B cell (primary cell): ENCODE results near the gene QSOX2. TPM values are rescaled to one million over a fixed set of nuclear protein-coding genes. Genes with fewer than 3 reads are reported as not detected.

ENCODE experiments used
- ATAC-seq: fragments of 200-7000 bp; cut with Tn5 transposase; one replicate; pipeline ENCODE4 v1.10.0; 2021; ENCODE audit warnings: low read depth, mild to moderate bottlenecking, moderate number of reproducible peaks, moderate library complexity
- CTCF ChIA-PET: fragments of 350-600 bp; sonication (Branson Sonifier 250); formaldehyde crosslinking; loops from one replicate; lab custom pipeline; 2021; ENCODE audit warnings: antibody characterized with exemption, inconsistent platforms; lab: Charles Lee
- POLR2A ChIA-PET: fragments of 350-600 bp; sonication (Branson Sonifier 250); formaldehyde crosslinking; loops from one replicate; lab custom pipeline; 2021; ENCODE audit warnings: antibody characterized with exemption; lab: Charles Lee
- DNase-seq: peaks from one replicate; pipeline ENCODE4 v3.0.0; 2013
- H2AFZ ChIP-seq: 2 replicates; pipeline ENCODE4 v1.6.1; 2012; ENCODE audit warnings: mild to moderate bottlenecking, low read depth, low read length; ENCODE audit not compliant: insufficient read depth, poor library complexity, severe bottlenecking
- H3K27ac ChIP-seq, 2 donors: 1 replicate in 1 of 2; 2 replicates in 1 of 2; pipeline ENCODE4 v1.5.1; 2012 to 2013; ENCODE audit warnings: low read length in 2 of 2, mild to moderate bottlenecking in 2 of 2, moderate library complexity in 1 of 2
- H3K27me3 ChIP-seq, 4 experiments: fragments of 200-600 bp in 1 of 4; sonication (generic) in 1 of 4; replicated peaks in 1 of 4; 1 replicate in 2 of 4; 2 replicates in 2 of 4; pipeline versions ENCODE4 v1.6.1 to v1.7.0; 2013 to 2016; ENCODE audit warnings: low read length in 3 of 4, mild to moderate bottlenecking in 2 of 4, mixed read lengths in 1 of 4, moderate library complexity in 1 of 4; ENCODE audit not compliant: insufficient read depth in 4 of 4, control insufficient read depth in 3 of 4; ENCODE audit errors: control extremely low read depth in 1 of 4
- H3K36me3 ChIP-seq, 2 experiments: replicated peaks in 1 of 2; 1 replicate in 1 of 2; 2 replicates in 1 of 2; pipeline versions ENCODE4 v1.6.1 to v1.7.1; 2013; ENCODE audit warnings: low read length in 1 of 2; ENCODE audit not compliant: insufficient read depth in 2 of 2, control insufficient read depth in 1 of 2; ENCODE audit errors: control extremely low read depth in 1 of 2, extremely low read depth in 1 of 2
- H3K4me1 ChIP-seq, 2 donors: fragments of 200-600 bp in 1 of 2; sonication (generic) in 1 of 2; 1 replicate in 1 of 2; 2 replicates in 1 of 2; pipeline versions ENCODE4 v1.5.1 to v1.6.1; 2013 to 2017; ENCODE audit warnings: low read length in 2 of 2; ENCODE audit not compliant: control insufficient read depth in 2 of 2, insufficient read depth in 2 of 2
- H3K4me2 ChIP-seq: replicated peaks from 2 replicates; pipeline ENCODE3; 2012; ENCODE audit warnings: mild to moderate bottlenecking, low read depth, low read length; ENCODE audit not compliant: poor library complexity, severe bottlenecking
- H3K4me3 ChIP-seq, 5 experiments: fragments of 200-600 bp in 1 of 5; sonication (generic) in 1 of 5; 1 replicate in 3 of 5; 2 replicates in 2 of 5; pipeline versions ENCODE4 v1.5.1 to v1.7.0; 2011 to 2016; ENCODE audit warnings: low read length in 4 of 5, mild to moderate bottlenecking in 4 of 5, low read depth in 2 of 5, control low read depth in 1 of 5, moderate library complexity in 1 of 5; ENCODE audit not compliant: insufficient read depth in 1 of 5; ENCODE audit errors: control extremely low read depth in 1 of 5, extremely low read depth in 1 of 5
- H3K79me2 ChIP-seq: fragments of 200-600 bp; sonication (generic); one replicate; pipeline ENCODE4 v1.6.0; 2016; ENCODE audit warnings: low read length; ENCODE audit not compliant: control insufficient read depth, insufficient read depth
- H3K9ac ChIP-seq: fragments of 200-600 bp; sonication (generic); 2 replicates; pipeline ENCODE4 v1.6.1; 2017; ENCODE audit warnings: mild to moderate bottlenecking, low read length, moderate library complexity
- H3K9me3 ChIP-seq, 3 donors: one replicate each; pipeline versions ENCODE4 v1.6.1 to v1.7.1; 2013; ENCODE audit warnings: low read length in 2 of 3; ENCODE audit not compliant: control insufficient read depth in 2 of 3, insufficient read depth in 1 of 3; ENCODE audit errors: control extremely low read depth in 1 of 3
- H4K20me1 ChIP-seq: 2 replicates; pipeline ENCODE4 v1.6.0; 2012; ENCODE audit warnings: mild to moderate bottlenecking, low read length; ENCODE audit not compliant: insufficient read depth, control insufficient read depth, poor library complexity, severe bottlenecking
- H3K27ac Mint-ChIP-seq: one replicate; pipeline ENCODE4 v1.8.0; 2021; ENCODE audit warnings: mixed read lengths
- H3K27me3 Mint-ChIP-seq: one replicate; pipeline ENCODE4 v1.8.0; 2021; ENCODE audit warnings: mixed read lengths
- H3K4me1 Mint-ChIP-seq: one replicate; pipeline ENCODE4 v1.8.0; 2021; ENCODE audit warnings: mixed read lengths
- H3K4me3 Mint-ChIP-seq: one replicate; pipeline ENCODE4 v1.8.0; 2021; ENCODE audit warnings: mixed read lengths
- H3K9me3 Mint-ChIP-seq: one replicate; pipeline ENCODE4 v1.8.0; 2022; ENCODE audit warnings: mixed read lengths; ENCODE audit not compliant: insufficient read depth
- EZH2 ChIP-seq: IDR thresholded peaks from 2 replicates; pipeline ENCODE4 v1.6.1; 2012; ENCODE audit warnings: borderline replicate concordance, low read depth, mild to moderate bottlenecking, moderate library complexity, low read length; ENCODE audit not compliant: insufficient read depth, poor library complexity, severe bottlenecking
- WGBS: methylation state at CpG from one replicate; pipeline ENCODE4 v1.1.5; 2013; ENCODE audit warnings: missing lambda C conversion rate; ENCODE audit not compliant: insufficient coverage; 5-methylcytosine and 5-hydroxymethylcytosine counted together
- intact Hi-C: fragments of 100-400 bp; cut with micrococcal nuclease; formaldehyde crosslinking; loops from one replicate; pipeline ENCODE4 v1.10.0; 2022
- polyA plus RNA-seq: library from polyadenylated mRNA; depleted of rRNA; stranded (reverse); fragments of >200 nt; gene quantifications from 2 replicates; pipeline ENCODE4 v1.2.3, GENCODE V29; 2012
- total RNA-seq, 2 donors: library from RNA; stranded (reverse); fragments of 120-200 nt in 1 of 2; gene quantifications; 1 replicate in 1 of 2; 2 replicates in 1 of 2; pipeline versions ENCODE4 v1.2.3 to v1.2.4, GENCODE V29; 2013 to 2022
- TF ChIP-seq, protein P1 (sequence below): fragments of 200-600 bp; IDR thresholded peaks from one replicate; pipeline ENCODE4 v1.8.0; 2022; ENCODE audit warnings: antibody characterized with exemption, mild to moderate bottlenecking

Gene QSOX2
- total and polyA plus RNA-seq, 2 donors (not counting 1 experiment from before 2014, with no cell fraction given), result 62.9 to 139 TPM

DNA sequence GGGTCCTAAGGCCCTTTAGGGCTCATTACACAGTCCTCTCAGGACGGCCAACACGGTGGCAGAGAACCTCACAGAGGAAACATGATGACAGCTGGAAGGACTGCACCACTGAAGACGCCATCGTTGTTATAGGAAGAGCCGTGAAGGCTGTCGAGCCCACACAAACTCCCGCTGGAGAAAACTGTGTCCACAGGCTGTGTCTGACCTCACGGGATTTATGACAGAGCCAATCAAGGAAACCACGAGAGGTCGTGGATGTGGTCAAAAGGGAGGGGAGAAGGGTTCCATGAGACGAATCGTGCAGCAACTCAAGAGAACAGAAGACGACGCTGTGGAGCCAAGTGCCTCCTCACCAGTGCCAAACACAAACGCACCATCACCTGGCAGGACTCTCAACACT, 12.2 kb downstream of the QSOX2 start:
- DNase-seq (no peak), ATAC-seq (no peak)
- ChIA-PET POLR2A (interaction anchor here (0.7 kb wide), 1 partner anchor 573 kb away, joined by 5 read pairs; no protein-coding TSS in a partner anchor), CTCF (interaction anchor here (0.9 to 1.5 kb wide), 3 partner anchors 7 to 50 kb away, joined by 3 to 6 read pairs (median 4); no protein-coding TSS in a partner anchor)
- Histone ChIP-seq H3K79me2 (peaks cover 100% of the 10 kb centered on the region), H3K27me3 (no peaks in the 10 kb centered on the region), H3K36me3 (peaks cover 0 to 64% of the 10 kb centered on the region in 2 experiments), H3K9me3 (no peaks in the 10 kb centered on the region), H2AFZ (no peak overlapping the region), H3K4me3 (no peak overlapping the region), H3K4me1 (peaks cover 31 to 70% of the 10 kb centered on the region in 2 donors), H3K27ac (no peak overlapping the region), H4K20me1 (peaks cover 98% of the 10 kb centered on the region), H3K4me2 (no peak overlapping the region), H3K9ac (no peak overlapping the region)
- Mint-ChIP-seq H3K9me3 (no peaks in the 10 kb centered on the region), H3K27me3 (no peaks in the 10 kb centered on the region), H3K4me1 (peaks cover 80% of the 10 kb centered on the region), H3K27ac (peak overlapping the region; percentile 51), H3K4me3 (peak overlapping the region; percentile 6)
- intact Hi-C loops, result no loop called here
- TF ChIP-seq, protein P1, sequence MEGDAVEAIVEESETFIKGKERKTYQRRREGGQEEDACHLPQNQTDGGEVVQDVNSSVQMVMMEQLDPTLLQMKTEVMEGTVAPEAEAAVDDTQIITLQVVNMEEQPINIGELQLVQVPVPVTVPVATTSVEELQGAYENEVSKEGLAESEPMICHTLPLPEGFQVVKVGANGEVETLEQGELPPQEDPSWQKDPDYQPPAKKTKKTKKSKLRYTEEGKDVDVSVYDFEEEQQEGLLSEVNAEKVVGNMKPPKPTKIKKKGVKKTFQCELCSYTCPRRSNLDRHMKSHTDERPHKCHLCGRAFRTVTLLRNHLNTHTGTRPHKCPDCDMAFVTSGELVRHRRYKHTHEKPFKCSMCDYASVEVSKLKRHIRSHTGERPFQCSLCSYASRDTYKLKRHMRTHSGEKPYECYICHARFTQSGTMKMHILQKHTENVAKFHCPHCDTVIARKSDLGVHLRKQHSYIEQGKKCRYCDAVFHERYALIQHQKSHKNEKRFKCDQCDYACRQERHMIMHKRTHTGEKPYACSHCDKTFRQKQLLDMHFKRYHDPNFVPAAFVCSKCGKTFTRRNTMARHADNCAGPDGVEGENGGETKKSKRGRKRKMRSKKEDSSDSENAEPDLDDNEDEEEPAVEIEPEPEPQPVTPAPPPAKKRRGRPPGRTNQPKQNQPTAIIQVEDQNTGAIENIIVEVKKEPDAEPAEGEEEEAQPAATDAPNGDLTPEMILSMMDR, result no peak
- TF ChIP-seq EZH2, result no peak
- WGBS, result 52% methylated on average over 14 of the region's 15 CpGs

DNA sequence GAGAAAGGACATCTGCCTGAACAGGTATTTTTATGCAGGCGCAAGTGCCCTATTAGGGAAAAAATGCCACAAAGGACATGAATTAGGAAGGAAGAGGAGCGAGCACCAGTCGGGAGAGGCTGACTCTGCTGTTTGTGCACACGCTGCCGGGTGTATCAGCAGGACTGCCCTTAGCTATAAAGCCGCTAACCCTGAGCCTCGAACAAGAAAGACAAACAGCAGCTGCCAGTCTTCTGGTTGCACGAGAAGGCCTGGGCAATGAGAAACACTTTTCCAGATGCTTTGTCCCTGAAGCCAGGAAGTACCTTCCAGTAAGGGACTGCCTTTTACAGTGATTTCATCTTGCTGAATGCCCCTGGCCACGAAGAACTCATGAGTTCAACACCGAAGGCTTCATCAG, 12.6 kb downstream of the QSOX2 start:
- intact Hi-C loops, result no loop called here
- H3K79me2 ChIP-seq, result peaks cover 100% of the 10 kb centered on the region
- Mint-ChIP-seq H3K9me3 (no peaks in the 10 kb centered on the region), H3K27ac (no peak overlapping the region), H3K27me3 (no peaks in the 10 kb centered on the region), H3K4me1 (peaks cover 80% of the 10 kb centered on the region), H3K4me3 (no peak overlapping the region)
- no peak for DNase-seq
- peaks cover 94% of the 10 kb centered on the region for H4K20me1 ChIP-seq
- H3K4me3 ChIP-seq, result no peak overlapping the region
- CTCF ChIA-PET, result interaction anchor here (0.9 kb wide), 1 partner anchor 51 kb away, joined by 3 read pairs; no protein-coding TSS in a partner anchor
- peaks cover 26 to 69% of the 10 kb centered on the region in 2 donors for H3K4me1 ChIP-seq
- H3K9me3 ChIP-seq, result no peaks in the 10 kb centered on the region
- H3K27ac ChIP-seq, result no peak overlapping the region
- 87% methylated on average over 10 of the region's 10 CpGs for WGBS
- H3K9ac ChIP-seq, result no peak overlapping the region
- no peak overlapping the region for H3K4me2 ChIP-seq
- H2AFZ ChIP-seq, result no peak overlapping the region
- H3K27me3 ChIP-seq, result no peaks in the 10 kb centered on the region
- POLR2A ChIA-PET, result interaction anchor here (0.7 kb wide), 1 partner anchor 573 kb away, joined by 5 read pairs; no protein-coding TSS in a partner anchor
- no peak for ATAC-seq
- peaks cover 0 to 68% of the 10 kb centered on the region in 2 experiments for H3K36me3 ChIP-seq
- TF ChIP-seq EZH2, result no peak
- TF ChIP-seq, protein P1, result no peak
